Measurements from ENCODE around the gene ST6GALNAC6. TPM values are rescaled to one million over a fixed set of nuclear protein-coding genes. Genes with fewer than 3 reads are reported as not detected.
"Not testable (repeated sequence)": the region's sequence is repeated elsewhere in the genome, so short reads cannot be mapped to it uniquely, and the experiment has no call there.

Gene ST6GALNAC6
- total RNA-seq, 1 donor from 2014 or later: 26.1 TPM

- Mint-ChIP-seq H3K27ac (ENCODE audit: unreplicated experiment) (no peak overlapping the region), H3K27me3 (ENCODE audit: unreplicated experiment) (peaks cover 2% of the 10 kb centered on the region), H3K4me3 (ENCODE audit: unreplicated experiment) (no peak overlapping the region), H3K9me3 (ENCODE audit: unreplicated experiment) (peaks cover 2% of the 10 kb centered on the region), H3K4me1 (ENCODE audit: low read depth, unreplicated experiment) (peaks cover 2% of the 10 kb centered on the region), H3K36me3 (ENCODE audit: unreplicated experiment) (no peaks in the 10 kb centered on the region)
- DNase-seq: no peak
- no peak for TF ChIP-seq CTCF (IDR thresholded peaks at IDR 0.05; ENCODE audit: partially characterized antibody, unreplicated experiment)
Observed at GRCh38 chr9:127837346-127837745, 62.1 kb downstream of the ST6GALNAC6 start.

- not testable (repeated sequence) for H3K4me3 Mint-ChIP-seq (ENCODE audit: unreplicated experiment); H3K27ac Mint-ChIP-seq (ENCODE audit: unreplicated experiment); H3K4me1 Mint-ChIP-seq (ENCODE audit: low read depth, unreplicated experiment); H3K36me3 Mint-ChIP-seq (ENCODE audit: unreplicated experiment); H3K27me3 Mint-ChIP-seq (ENCODE audit: unreplicated experiment); H3K9me3 Mint-ChIP-seq (ENCODE audit: unreplicated experiment); DNase-seq
Observed at GRCh38 chr9:127836561-127836960, 62.8 kb downstream of the ST6GALNAC6 start.

GRCh38 chr9:127835991-127836516 is 63.3 kb downstream of the ST6GALNAC6 start:
- no peak for DNase-seq
- peaks cover 2% of the 10 kb centered on the region for H3K4me1 Mint-ChIP-seq (ENCODE audit: low read depth, unreplicated experiment)
- no peak overlapping the region for H3K27ac Mint-ChIP-seq (ENCODE audit: unreplicated experiment)
- no peaks in the 10 kb centered on the region for H3K36me3 Mint-ChIP-seq (ENCODE audit: unreplicated experiment)
- H3K4me3 Mint-ChIP-seq (ENCODE audit: unreplicated experiment): no peak overlapping the region
- H3K27me3 Mint-ChIP-seq (ENCODE audit: unreplicated experiment): peaks cover 2% of the 10 kb centered on the region
- H3K9me3 Mint-ChIP-seq (ENCODE audit: unreplicated experiment): peaks cover 2% of the 10 kb centered on the region
- TF ChIP-seq CTCF (IDR thresholded peaks at IDR 0.05; ENCODE audit: partially characterized antibody, unreplicated experiment): no peak

Small RNA genes within 50 kb of the gene (microRNA-seq; reads per million reads assigned to microRNA genes)
- 0.55 reads per million for gene MIR4672 (ENCODE audit: unreplicated experiment)

Other genes starting within 250 kb of the ST6GALNAC6 start
- 0.61 TPM for gene CFAP157, start 192.6 kb downstream of the ST6GALNAC6 start, total RNA-seq (ENCODE audit: unreplicated experiment)
- gene PTRH1, start 183.9 kb downstream of the ST6GALNAC6 start, total RNA-seq (ENCODE audit: unreplicated experiment): 10.1 TPM
- gene TTC16, start 183.5 kb downstream of the ST6GALNAC6 start, total RNA-seq (ENCODE audit: unreplicated experiment): not detected
- gene TOR2A, start 164.3 kb downstream of the ST6GALNAC6 start, total RNA-seq (ENCODE audit: unreplicated experiment): 27.5 TPM
- gene SH2D3C, start 120.9 kb downstream of the ST6GALNAC6 start, total RNA-seq (ENCODE audit: unreplicated experiment): 71.7 TPM
- gene CDK9, start 113.6 kb downstream of the ST6GALNAC6 start, total RNA-seq (ENCODE audit: unreplicated experiment): 83.9 TPM
- gene FPGS, start 96.7 kb downstream of the ST6GALNAC6 start, total RNA-seq (ENCODE audit: unreplicated experiment): 44.2 TPM
- not detected for gene ENG, start 44.9 kb downstream of the ST6GALNAC6 start, total RNA-seq (ENCODE audit: unreplicated experiment)
- 121 TPM for gene AK1, start 21.9 kb downstream of the ST6GALNAC6 start, total RNA-seq (ENCODE audit: unreplicated experiment)
- gene ST6GALNAC4, start 17.4 kb upstream of the ST6GALNAC6 start, total RNA-seq (ENCODE audit: unreplicated experiment): 15.8 TPM
- gene PIP5KL1, start 31.2 kb upstream of the ST6GALNAC6 start, total RNA-seq (ENCODE audit: unreplicated experiment): 11.9 TPM
- 35.3 TPM for gene DPM2, start 38.3 kb upstream of the ST6GALNAC6 start, total RNA-seq (ENCODE audit: unreplicated experiment)
- 15.8 TPM for gene EEIG1, start 81.4 kb upstream of the ST6GALNAC6 start, total RNA-seq (ENCODE audit: unreplicated experiment)
- gene NAIF1, start 167.7 kb upstream of the ST6GALNAC6 start, total RNA-seq (ENCODE audit: unreplicated experiment): 6.2 TPM
- gene SLC25A25, start 168.6 kb upstream of the ST6GALNAC6 start, total RNA-seq (ENCODE audit: unreplicated experiment): 33.0 TPM
- 85.1 TPM for gene PTGES2, start 228.1 kb upstream of the ST6GALNAC6 start, total RNA-seq (ENCODE audit: unreplicated experiment)
- not detected for gene LCN2, start 249.8 kb upstream of the ST6GALNAC6 start, total RNA-seq (ENCODE audit: unreplicated experiment)

Measured in glutamatergic neuron (in vitro differentiated cells).